Lower lobe of right lung (tissue), 2 donors: Measurements from ENCODE around the gene HOXB1. TPM values are rescaled to one million over a fixed set of nuclear protein-coding genes. Genes with fewer than 3 reads are reported as not detected.

Source experiments
- ATAC-seq, 2 donors: fragments of 200-7000 bp; cut with Tn5 transposase; one replicate each; pipeline ENCODE4 v1.9.1; 2020 to 2022; ENCODE audit warnings: mild to moderate bottlenecking in 2 of 2, moderate library complexity in 2 of 2
- DNase-seq: peaks from one replicate; pipeline ENCODE4 v3.0.0-alpha.2; 2020
- H3K27ac ChIP-seq: fragments of 200-600 bp; one replicate; pipeline ENCODE4 v1.8.0; 2022
- H3K27me3 ChIP-seq: fragments of 200-600 bp; one replicate; pipeline ENCODE4 v1.8.0; 2022; ENCODE audit warnings: low read depth
- H3K36me3 ChIP-seq: fragments of 200-600 bp; one replicate; pipeline ENCODE4 v1.8.0; 2022; ENCODE audit warnings: mild to moderate bottlenecking
- H3K4me1 ChIP-seq: fragments of 200-600 bp; one replicate; pipeline ENCODE4 v1.8.0; 2022
- H3K4me3 ChIP-seq: fragments of 200-600 bp; one replicate; pipeline ENCODE4 v1.8.0; 2022; ENCODE audit warnings: mild to moderate bottlenecking
- H3K9me3 ChIP-seq: fragments of 200-600 bp; one replicate; pipeline ENCODE4 v1.8.0; 2022
- CTCF ChIP-seq: fragments of 200-600 bp; IDR thresholded peaks from one replicate; pipeline ENCODE4 v1.8.0; 2022; ENCODE audit warnings: antibody characterized with exemption, mild to moderate bottlenecking
- intact Hi-C: fragments of 100-400 bp; cut with DNase I; formaldehyde crosslinking; loops from one replicate; pipeline ENCODE4 v1.11.0; 2022
- total RNA-seq: library from RNA; stranded (reverse); fragmentation: NEBNext Ultra II Directional; extraction: Animal tissue kit (Norgen Biotek cat#: 25700); gene quantifications from one replicate; pipeline ENCODE4 v1.2.1, GENCODE V29; 2021
- donor health status: DM: no; HTN: yes; CAD: no; lungs with severe emphysema.

Gene HOXB1
- total RNA-seq, 1 donor from 2014 or later = not detected

- ATAC-seq (no peak), DNase-seq (no peak)
- intact Hi-C loops = no loop called here
- H3K27ac ChIP-seq = peak overlapping the region; percentile 60
- TF ChIP-seq CTCF = no peak
- H3K27me3 ChIP-seq = peaks cover 34% of the 10 kb centered on the region
- peak overlapping the region; percentile 36 for H3K4me3 ChIP-seq
- peaks cover 23% of the 10 kb centered on the region for H3K4me1 ChIP-seq
- no peaks in the 10 kb centered on the region for H3K36me3 ChIP-seq
- H3K9me3 ChIP-seq = no peaks in the 10 kb centered on the region
These were observed 27.4 kb upstream of the HOXB1 start for GRCh38 chr17:48558057-48558830.

GRCh38 chr17:48556576-48557401, 26.0 kb upstream of the HOXB1 start:
- Histone ChIP-seq H3K4me3 (peak overlapping the region; percentile 36), H3K36me3 (no peaks in the 10 kb centered on the region), H3K9me3 (no peaks in the 10 kb centered on the region), H3K27me3 (peaks cover 36% of the 10 kb centered on the region), H3K4me1 (peaks cover 12% of the 10 kb centered on the region), H3K27ac (peak overlapping the region; percentile 60)
- ATAC-seq = no peak
- DNase-seq = no peak
- TF ChIP-seq CTCF = no peak
- intact Hi-C loops = no loop called here

- H3K4me1 ChIP-seq = peaks cover 6% of the 10 kb centered on the region
- ATAC-seq (no peak), DNase-seq (no peak)
- H3K27me3 ChIP-seq = peaks cover 42% of the 10 kb centered on the region
- H3K9me3 ChIP-seq = no peaks in the 10 kb centered on the region
- H3K4me3 ChIP-seq = peak overlapping the region; percentile 5
- intact Hi-C loops = no loop called here
- H3K27ac ChIP-seq = peak overlapping the region; percentile 49
- H3K36me3 ChIP-seq = no peaks in the 10 kb centered on the region
- no peak for TF ChIP-seq CTCF
These were observed 25.4 kb upstream of the HOXB1 start for GRCh38 chr17:48556229-48556575.

- H3K9me3 ChIP-seq = no peaks in the 10 kb centered on the region
- no peak for ATAC-seq
- H3K4me3 ChIP-seq = peak overlapping the region; percentile 43
- DNase-seq = no peak
- peak overlapping the region; percentile 75 for H3K27ac ChIP-seq
- H3K27me3 ChIP-seq = peaks cover 48% of the 10 kb centered on the region
- intact Hi-C loops = no loop called here
- TF ChIP-seq CTCF = no peak
- no peaks in the 10 kb centered on the region for H3K36me3 ChIP-seq
- H3K4me1 ChIP-seq = peaks cover 6% of the 10 kb centered on the region
These were observed 24.7 kb upstream of the HOXB1 start for GRCh38 chr17:48555258-48556228.
